ENCODE data around the gene TBATA. TPM values are rescaled to one million over a fixed set of nuclear protein-coding genes. Genes with fewer than 3 reads are reported as not detected.

The TBATA gene
- polyA plus RNA-seq, 12 donors = 0.40 to 0.44 TPM; not detected in 10

- no peak for DNase-seq
Observed at GRCh38 chr10:70745555-70745954, 39.6 kb downstream of the TBATA start.

GRCh38 chr10:70744617-70745143 lies 40.5 kb downstream of the TBATA start:
- DNase-seq = no peak

- no peak for DNase-seq
Observed at GRCh38 chr10:70743879-70744278, 41.3 kb downstream of the TBATA start.

GRCh38 chr10:70743430-70743788 lies 41.8 kb downstream of the TBATA start:
- DNase-seq = no peak

GRCh38 chr10:70742537-70743429 lies 42.4 kb downstream of the TBATA start:
- DNase-seq = peak; percentile 73

- DNase-seq = no peak
Observed at GRCh38 chr10:70740406-70741288, 44.5 kb downstream of the TBATA start.

- no peak for DNase-seq
Observed at GRCh38 chr10:70738761-70739121, 46.4 kb downstream of the TBATA start.

- DNase-seq = no peak
Observed at GRCh38 chr10:70738006-70738760, 47.0 kb downstream of the TBATA start.

- no peak for DNase-seq
Observed at GRCh38 chr10:70737250-70737649, 47.9 kb downstream of the TBATA start.

- DNase-seq = no peak
Observed at GRCh38 chr10:70736525-70736924, 48.7 kb downstream of the TBATA start.

- no peak for DNase-seq
Observed at GRCh38 chr10:70735161-70735560, 50.0 kb downstream of the TBATA start.

GRCh38 chr10:70733051-70733450 lies 52.1 kb downstream of the TBATA start:
- no peak for DNase-seq

GRCh38 chr10:70732569-70732968 lies 52.6 kb downstream of the TBATA start:
- no peak for DNase-seq

- no peak for DNase-seq
Observed at GRCh38 chr10:70730955-70731354, 54.2 kb downstream of the TBATA start.

- DNase-seq = no peak
Observed at GRCh38 chr10:70729763-70730357, 55.3 kb downstream of the TBATA start.

- DNase-seq = no peak
Observed at GRCh38 chr10:70728328-70728727, 56.8 kb downstream of the TBATA start.

GRCh38 chr10:70726909-70727495 lies 58.2 kb downstream of the TBATA start:
- DNase-seq = no peak

- no peak for DNase-seq
Observed at GRCh38 chr10:70723771-70724170, 61.4 kb downstream of the TBATA start.

GRCh38 chr10:70722820-70723424 lies 62.3 kb downstream of the TBATA start:
- no peak for DNase-seq
